Measurements from ENCODE around the gene LMO1.

The LMO1 gene

DNA sequence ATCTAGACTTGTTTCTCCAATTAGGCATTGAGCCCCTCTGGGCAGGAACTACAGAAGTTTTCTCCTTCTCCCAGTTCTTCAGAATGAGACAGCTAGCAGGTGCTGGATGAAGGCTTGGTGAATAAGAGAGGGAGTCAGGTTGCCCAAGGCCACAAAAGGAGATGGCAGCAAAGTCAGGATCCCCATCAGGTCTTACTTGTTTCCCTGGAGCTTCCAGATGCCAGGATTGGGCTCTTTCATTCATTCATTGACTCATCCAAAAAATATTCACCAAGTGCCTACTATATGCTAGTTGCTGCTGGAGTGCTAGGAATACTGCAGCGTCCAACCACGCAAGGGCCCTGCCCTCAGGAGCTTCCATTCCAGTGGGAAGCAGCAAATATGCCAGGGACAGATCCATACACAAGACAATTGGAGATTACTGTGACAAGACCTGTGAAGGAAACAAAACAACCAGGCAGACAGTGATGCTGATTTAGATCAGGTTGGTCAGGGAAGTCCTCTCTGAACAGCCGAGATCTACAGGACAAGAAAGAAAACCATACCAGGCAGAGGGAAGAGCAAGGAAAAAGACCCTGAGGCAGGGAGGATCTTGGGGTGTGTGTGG, 24.6 kb upstream of the LMO1 start:
- DNase-seq (ENCODE audit: low read depth in 2 of 2), result no peak

GRCh38 chr11:8287703-8288102, 24.0 kb upstream of the LMO1 start:
- no peak for DNase-seq (ENCODE audit: low read depth in 2 of 2)

- DNase-seq (ENCODE audit: low read depth in 2 of 2), result no peak
Measured at GRCh38 chr11:8287297-8287696, 23.6 kb upstream of the LMO1 start.

- no peak for DNase-seq (ENCODE audit: low read depth in 2 of 2)
Measured at GRCh38 chr11:8286886-8287285, 23.2 kb upstream of the LMO1 start.

- DNase-seq (ENCODE audit: low read depth in 2 of 2), result no peak
Measured at GRCh38 chr11:8285796-8286195, 22.1 kb upstream of the LMO1 start.

DNA sequence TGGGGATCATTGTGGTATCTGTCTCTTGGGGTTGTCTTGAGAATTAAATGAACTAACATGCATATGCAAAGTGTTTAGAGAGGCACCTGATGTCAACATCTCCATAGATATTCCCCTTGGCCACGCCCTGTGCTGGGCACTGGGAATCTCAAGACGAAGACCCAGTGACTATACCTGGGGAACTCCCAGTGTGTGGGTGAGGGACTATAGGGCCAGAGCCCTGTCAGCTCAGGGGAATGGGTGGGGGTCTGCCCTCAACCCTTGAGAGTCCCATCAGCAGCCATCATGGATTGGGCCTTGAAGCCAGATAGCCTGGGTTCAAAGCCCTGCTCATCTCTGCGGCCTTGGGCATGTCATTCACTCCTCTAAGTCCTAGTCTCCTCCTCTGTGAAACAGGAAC, 21.6 kb upstream of the LMO1 start:
- DNase-seq (ENCODE audit: low read depth in 2 of 2), result no peak

GRCh38 chr11:8283465-8284230, 20.0 kb upstream of the LMO1 start:
- DNase-seq (ENCODE audit: low read depth in 2 of 2), result no peak

DNA sequence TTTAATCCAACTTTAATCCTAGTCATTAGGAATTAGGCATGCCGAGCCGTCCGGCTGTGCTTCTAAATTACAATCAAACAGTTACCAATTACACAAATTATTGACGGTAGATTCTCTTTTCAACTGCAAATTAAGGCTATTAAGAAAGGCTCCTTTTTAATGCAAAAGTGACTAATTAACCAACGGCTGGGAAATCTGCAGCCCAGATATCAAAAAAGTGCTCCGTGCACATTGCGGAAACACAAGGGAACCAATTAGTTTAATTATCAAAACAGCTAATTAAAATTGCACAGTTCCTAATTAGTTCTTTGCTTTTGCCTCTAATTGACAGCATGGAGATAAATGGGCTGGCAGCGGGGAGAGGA, 19.4 kb upstream of the LMO1 start:
- no peak for DNase-seq (ENCODE audit: low read depth in 2 of 2)

GRCh38 chr11:8282631-8283030, 19.0 kb upstream of the LMO1 start:
- no peak for DNase-seq (ENCODE audit: low read depth in 2 of 2)

GRCh38 chr11:8281266-8281665, 17.6 kb upstream of the LMO1 start:
- DNase-seq (ENCODE audit: low read depth in 2 of 2), result no peak

GRCh38 chr11:8277691-8278090, 14.0 kb upstream of the LMO1 start:
- no peak for DNase-seq (ENCODE audit: low read depth in 2 of 2)

- no peak for DNase-seq (ENCODE audit: low read depth in 2 of 2)
Measured at GRCh38 chr11:8276528-8276927, 12.8 kb upstream of the LMO1 start.

DNA sequence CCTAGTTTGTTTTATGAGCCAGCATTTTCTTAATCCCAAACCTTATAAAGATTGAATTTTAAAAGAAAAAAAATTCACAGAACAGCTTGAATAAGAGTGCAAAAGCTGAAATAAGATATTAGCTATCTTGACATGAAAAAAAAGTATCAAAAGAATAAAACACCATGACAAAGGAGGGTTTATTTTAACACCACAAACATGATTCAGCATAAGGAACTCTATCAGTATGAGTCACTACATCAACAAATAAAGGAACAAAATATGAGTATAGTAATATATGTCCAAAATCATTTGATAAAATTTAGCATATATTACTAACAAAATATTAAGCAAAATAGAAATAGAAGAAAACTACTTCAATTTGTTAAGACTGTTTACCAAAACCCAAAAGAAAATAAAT, 9.6 kb upstream of the LMO1 start:
- DNase-seq (ENCODE audit: low read depth in 2 of 2), result no peak

GRCh38 chr11:8271106-8271886, 7.6 kb upstream of the LMO1 start:
- no peak for DNase-seq (ENCODE audit: low read depth in 2 of 2)

DNA sequence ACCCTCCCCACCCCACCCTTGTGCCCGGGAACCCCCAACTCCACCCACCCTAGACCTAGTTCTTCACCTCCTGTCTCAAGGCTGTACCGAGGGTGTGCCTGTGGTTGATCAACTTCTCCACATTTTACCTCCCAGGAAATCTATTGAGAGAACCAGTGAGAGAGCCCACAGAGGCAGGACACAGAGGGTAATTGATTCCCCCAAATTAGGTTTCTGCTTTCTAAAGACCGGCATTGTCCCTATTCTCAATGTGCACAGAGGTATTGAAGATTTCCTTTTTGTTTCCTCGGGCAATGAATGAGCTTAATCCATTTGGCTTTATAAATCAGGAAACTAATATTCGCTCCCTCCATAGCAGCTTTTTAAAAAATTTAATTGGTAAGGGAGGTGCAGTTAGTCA, 6.0 kb upstream of the LMO1 start:
- no peak for DNase-seq (ENCODE audit: low read depth in 2 of 2)

DNA sequence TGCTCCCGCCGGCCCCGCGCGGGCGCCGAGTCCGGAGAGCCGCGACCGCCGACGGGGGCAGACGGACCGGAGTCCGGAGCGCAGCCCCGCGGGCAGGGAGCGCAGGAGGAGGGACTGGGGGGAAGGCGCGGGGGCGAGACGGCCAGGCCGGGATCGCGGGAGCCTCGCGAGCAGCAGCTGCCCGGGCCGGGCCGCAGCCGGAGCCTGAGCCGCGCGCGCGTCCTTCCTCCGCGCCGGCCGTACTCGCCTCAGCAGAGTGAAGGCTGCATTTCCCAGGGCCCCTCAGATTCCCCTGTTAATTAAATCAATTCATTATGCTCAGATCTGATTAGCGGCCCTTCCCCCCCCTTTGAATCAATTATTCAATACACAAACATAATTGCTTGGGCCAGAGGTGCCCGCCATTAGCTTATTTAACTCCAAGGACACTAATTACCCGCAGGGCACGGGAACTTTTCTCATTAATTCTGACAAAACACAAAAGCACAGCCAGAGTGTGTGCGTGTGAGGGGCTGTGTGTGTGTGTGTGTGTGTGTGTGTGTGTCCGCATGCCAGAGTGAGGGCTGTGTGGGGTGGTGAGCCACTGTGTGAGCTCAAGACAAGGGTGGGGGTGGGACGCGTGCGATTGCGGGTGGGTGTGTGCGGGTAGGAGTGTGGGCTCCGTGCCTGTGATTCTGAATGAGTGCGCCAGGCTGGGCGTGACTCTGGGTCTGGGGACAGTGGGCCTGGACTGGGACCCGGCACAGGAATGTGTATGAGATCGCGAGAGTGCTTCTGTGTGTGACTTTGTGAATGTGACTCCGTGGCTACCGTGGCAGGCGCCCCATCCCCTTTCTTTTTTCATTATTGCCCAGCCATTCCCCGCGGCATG, 5.1 kb upstream of the LMO1 start:
- DNase-seq (ENCODE audit: low read depth in 2 of 2), result no peak

GRCh38 chr11:8267831-8268529, 4.3 kb upstream of the LMO1 start:
- DNase-seq (ENCODE audit: low read depth in 2 of 2), result no peak

DNA sequence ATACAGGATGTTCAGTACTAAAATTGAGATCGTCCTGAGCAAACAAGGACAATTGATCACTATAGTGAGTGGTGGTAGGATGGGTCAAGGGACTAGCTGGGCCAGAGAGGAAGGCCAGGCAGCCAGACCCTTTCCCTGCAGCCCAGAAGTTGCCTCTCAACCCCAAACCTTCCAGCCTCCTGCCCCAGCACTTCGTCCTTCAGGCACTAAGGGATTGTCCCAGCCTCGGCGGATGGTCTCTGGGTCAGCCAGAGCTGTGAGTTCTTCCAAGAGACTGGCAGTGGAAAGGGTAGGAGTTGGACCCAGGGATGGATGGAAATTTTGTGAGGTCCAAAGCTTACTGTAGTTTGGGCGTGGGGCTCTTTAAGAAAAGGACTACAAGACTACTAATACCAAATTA, 3.6 kb upstream of the LMO1 start:
- no peak for DNase-seq (ENCODE audit: low read depth in 2 of 2)

GRCh38 chr11:8266246-8267241, 2.9 kb upstream of the LMO1 start:
- DNase-seq (ENCODE audit: low read depth in 2 of 2), result no peak

GRCh38 chr11:8265681-8266241, 2.1 kb upstream of the LMO1 start:
- no peak for DNase-seq (ENCODE audit: low read depth in 2 of 2)
